H1 (cell line): ENCODE data around the gene GPR87. TPM values are rescaled to one million over a fixed set of nuclear protein-coding genes. Genes with fewer than 3 reads are reported as not detected.

ENCODE experiments used
- BACH1 ChIP-seq: IDR thresholded peaks from 2 replicates; pipeline ENCODE4 v1.6.1; 2012; ENCODE audit warnings: low read length, improper control_type of control experiment
- BRCA1 ChIP-seq: IDR thresholded peaks from 2 replicates; pipeline ENCODE4 v1.6.1; 2012; ENCODE audit warnings: low read depth, low read length, improper control_type of control experiment
- CREB1 ChIP-seq: IDR thresholded peaks from 2 replicates; pipeline ENCODE4 v1.6.1; 2012; ENCODE audit warnings: inconsistent platforms
- PHF8 ChIP-seq: fragments of 200-600 bp; sonication (generic); conservative IDR thresholded peaks from 2 replicates; pipeline ENCODE4 v1.7.1; 2012; ENCODE audit warnings: low read depth, mild to moderate bottlenecking, inconsistent platforms, low read length, moderate library complexity
- SRF ChIP-seq: IDR thresholded peaks from 2 replicates; pipeline ENCODE4 v1.6.1; 2011; ENCODE audit warnings: mild to moderate bottlenecking, low read depth, low read length, moderate library complexity
- polyA plus RNA-seq, 7 experiments: library from polyadenylated mRNA; depleted of rRNA in 3 of 7; stranded (reverse) in 5 of 7; unstranded in 2 of 7; fragments of >200 nt in 5 of 7; fragments of 200-250 nt in 2 of 7; gene quantifications; 1 replicate in 5 of 7; 2 replicates in 1 of 7; 4 replicates in 1 of 7; pipeline versions ENCODE4 v1.2.1 to v1.2.3, GENCODE V29; 2011 to 2013; ENCODE audit warnings: missing spikeins in 2 of 7, mixed read lengths in 2 of 7
- total RNA-seq: library from RNA; stranded (reverse); fragmentation: NEBNext Ultra II Directional; extraction: Animal tissue kit (Norgen Biotek cat#: 25700); gene quantifications from 2 replicates; pipeline ENCODE4 v1.2.1, GENCODE V29; 2021
- TF ChIP-seq, protein P1 (sequence below): fragments of 300-600 bp; sonication (generic); IDR thresholded peaks from 2 replicates; pipeline ENCODE4 v1.7.1; 2012; ENCODE audit warnings: low read length, moderate library complexity, mild to moderate bottlenecking, inconsistent platforms; ENCODE audit not compliant: insufficient replicate concordance
- TF ChIP-seq, protein P2 (sequence below): IDR thresholded peaks from 2 replicates; pipeline ENCODE4 v1.6.1; 2012; ENCODE audit warnings: low read length, inconsistent platforms
- TF ChIP-seq, protein P3 (sequence below): IDR thresholded peaks from 2 replicates; pipeline ENCODE4 v1.6.1; 2011; ENCODE audit warnings: low read depth, mild to moderate bottlenecking, low read length; ENCODE audit not compliant: insufficient read depth
- TF ChIP-seq, protein P4 (sequence below): IDR thresholded peaks from 2 replicates; pipeline ENCODE4 v1.6.1; 2011; ENCODE audit warnings: low read length, improper control_type of control experiment

The GPR87 gene
- total and polyA plus RNA-seq, 2 of the 8 experiments (the other 6 are each of a cell fraction or from before 2014, with no cell fraction given) = 0.05 TPM; not detected in 1

GRCh38 chr3:151297429-151297828 is 19.2 kb downstream of the GPR87 start (continued):
- TF ChIP-seq, protein P1, sequence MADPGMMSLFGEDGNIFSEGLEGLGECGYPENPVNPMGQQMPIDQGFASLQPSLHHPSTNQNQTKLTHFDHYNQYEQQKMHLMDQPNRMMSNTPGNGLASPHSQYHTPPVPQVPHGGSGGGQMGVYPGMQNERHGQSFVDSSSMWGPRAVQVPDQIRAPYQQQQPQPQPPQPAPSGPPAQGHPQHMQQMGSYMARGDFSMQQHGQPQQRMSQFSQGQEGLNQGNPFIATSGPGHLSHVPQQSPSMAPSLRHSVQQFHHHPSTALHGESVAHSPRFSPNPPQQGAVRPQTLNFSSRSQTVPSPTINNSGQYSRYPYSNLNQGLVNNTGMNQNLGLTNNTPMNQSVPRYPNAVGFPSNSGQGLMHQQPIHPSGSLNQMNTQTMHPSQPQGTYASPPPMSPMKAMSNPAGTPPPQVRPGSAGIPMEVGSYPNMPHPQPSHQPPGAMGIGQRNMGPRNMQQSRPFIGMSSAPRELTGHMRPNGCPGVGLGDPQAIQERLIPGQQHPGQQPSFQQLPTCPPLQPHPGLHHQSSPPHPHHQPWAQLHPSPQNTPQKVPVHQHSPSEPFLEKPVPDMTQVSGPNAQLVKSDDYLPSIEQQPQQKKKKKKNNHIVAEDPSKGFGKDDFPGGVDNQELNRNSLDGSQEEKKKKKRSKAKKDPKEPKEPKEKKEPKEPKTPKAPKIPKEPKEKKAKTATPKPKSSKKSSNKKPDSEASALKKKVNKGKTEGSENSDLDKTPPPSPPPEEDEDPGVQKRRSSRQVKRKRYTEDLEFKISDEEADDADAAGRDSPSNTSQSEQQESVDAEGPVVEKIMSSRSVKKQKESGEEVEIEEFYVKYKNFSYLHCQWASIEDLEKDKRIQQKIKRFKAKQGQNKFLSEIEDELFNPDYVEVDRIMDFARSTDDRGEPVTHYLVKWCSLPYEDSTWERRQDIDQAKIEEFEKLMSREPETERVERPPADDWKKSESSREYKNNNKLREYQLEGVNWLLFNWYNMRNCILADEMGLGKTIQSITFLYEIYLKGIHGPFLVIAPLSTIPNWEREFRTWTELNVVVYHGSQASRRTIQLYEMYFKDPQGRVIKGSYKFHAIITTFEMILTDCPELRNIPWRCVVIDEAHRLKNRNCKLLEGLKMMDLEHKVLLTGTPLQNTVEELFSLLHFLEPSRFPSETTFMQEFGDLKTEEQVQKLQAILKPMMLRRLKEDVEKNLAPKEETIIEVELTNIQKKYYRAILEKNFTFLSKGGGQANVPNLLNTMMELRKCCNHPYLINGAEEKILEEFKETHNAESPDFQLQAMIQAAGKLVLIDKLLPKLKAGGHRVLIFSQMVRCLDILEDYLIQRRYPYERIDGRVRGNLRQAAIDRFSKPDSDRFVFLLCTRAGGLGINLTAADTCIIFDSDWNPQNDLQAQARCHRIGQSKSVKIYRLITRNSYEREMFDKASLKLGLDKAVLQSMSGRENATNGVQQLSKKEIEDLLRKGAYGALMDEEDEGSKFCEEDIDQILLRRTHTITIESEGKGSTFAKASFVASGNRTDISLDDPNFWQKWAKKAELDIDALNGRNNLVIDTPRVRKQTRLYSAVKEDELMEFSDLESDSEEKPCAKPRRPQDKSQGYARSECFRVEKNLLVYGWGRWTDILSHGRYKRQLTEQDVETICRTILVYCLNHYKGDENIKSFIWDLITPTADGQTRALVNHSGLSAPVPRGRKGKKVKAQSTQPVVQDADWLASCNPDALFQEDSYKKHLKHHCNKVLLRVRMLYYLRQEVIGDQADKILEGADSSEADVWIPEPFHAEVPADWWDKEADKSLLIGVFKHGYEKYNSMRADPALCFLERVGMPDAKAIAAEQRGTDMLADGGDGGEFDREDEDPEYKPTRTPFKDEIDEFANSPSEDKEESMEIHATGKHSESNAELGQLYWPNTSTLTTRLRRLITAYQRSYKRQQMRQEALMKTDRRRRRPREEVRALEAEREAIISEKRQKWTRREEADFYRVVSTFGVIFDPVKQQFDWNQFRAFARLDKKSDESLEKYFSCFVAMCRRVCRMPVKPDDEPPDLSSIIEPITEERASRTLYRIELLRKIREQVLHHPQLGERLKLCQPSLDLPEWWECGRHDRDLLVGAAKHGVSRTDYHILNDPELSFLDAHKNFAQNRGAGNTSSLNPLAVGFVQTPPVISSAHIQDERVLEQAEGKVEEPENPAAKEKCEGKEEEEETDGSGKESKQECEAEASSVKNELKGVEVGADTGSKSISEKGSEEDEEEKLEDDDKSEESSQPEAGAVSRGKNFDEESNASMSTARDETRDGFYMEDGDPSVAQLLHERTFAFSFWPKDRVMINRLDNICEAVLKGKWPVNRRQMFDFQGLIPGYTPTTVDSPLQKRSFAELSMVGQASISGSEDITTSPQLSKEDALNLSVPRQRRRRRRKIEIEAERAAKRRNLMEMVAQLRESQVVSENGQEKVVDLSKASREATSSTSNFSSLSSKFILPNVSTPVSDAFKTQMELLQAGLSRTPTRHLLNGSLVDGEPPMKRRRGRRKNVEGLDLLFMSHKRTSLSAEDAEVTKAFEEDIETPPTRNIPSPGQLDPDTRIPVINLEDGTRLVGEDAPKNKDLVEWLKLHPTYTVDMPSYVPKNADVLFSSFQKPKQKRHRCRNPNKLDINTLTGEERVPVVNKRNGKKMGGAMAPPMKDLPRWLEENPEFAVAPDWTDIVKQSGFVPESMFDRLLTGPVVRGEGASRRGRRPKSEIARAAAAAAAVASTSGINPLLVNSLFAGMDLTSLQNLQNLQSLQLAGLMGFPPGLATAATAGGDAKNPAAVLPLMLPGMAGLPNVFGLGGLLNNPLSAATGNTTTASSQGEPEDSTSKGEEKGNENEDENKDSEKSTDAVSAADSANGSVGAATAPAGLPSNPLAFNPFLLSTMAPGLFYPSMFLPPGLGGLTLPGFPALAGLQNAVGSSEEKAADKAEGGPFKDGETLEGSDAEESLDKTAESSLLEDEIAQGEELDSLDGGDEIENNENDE = no peak
- TF ChIP-seq CREB1 (no peak), PHF8 (no peak), SRF (no peak), BRCA1 (no peak), BACH1 (no peak)
- TF ChIP-seq, protein P2, sequence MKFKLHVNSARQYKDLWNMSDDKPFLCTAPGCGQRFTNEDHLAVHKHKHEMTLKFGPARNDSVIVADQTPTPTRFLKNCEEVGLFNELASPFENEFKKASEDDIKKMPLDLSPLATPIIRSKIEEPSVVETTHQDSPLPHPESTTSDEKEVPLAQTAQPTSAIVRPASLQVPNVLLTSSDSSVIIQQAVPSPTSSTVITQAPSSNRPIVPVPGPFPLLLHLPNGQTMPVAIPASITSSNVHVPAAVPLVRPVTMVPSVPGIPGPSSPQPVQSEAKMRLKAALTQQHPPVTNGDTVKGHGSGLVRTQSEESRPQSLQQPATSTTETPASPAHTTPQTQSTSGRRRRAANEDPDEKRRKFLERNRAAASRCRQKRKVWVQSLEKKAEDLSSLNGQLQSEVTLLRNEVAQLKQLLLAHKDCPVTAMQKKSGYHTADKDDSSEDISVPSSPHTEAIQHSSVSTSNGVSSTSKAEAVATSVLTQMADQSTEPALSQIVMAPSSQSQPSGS = no peak
- TF ChIP-seq, protein P3, sequence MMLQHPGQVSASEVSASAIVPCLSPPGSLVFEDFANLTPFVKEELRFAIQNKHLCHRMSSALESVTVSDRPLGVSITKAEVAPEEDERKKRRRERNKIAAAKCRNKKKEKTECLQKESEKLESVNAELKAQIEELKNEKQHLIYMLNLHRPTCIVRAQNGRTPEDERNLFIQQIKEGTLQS = no peak
- TF ChIP-seq, protein P4, sequence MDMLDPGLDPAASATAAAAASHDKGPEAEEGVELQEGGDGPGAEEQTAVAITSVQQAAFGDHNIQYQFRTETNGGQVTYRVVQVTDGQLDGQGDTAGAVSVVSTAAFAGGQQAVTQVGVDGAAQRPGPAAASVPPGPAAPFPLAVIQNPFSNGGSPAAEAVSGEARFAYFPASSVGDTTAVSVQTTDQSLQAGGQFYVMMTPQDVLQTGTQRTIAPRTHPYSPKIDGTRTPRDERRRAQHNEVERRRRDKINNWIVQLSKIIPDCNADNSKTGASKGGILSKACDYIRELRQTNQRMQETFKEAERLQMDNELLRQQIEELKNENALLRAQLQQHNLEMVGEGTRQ = no peak
